HG03066 (cell line): ENCODE measurements around the gene MKLN1.
"Not testable (repeated sequence)": the region's sequence is repeated elsewhere in the genome, so short reads cannot be mapped to it uniquely, and the experiment has no call there.

Source experiments
- ATAC-seq: cut with Tn5 transposase; IDR thresholded peaks from one replicate; pipeline ENCODE4 v1.9.1; 2021; ENCODE audit warnings: low read depth; ENCODE audit not compliant: unreplicated experiment

Gene MKLN1

DNA sequence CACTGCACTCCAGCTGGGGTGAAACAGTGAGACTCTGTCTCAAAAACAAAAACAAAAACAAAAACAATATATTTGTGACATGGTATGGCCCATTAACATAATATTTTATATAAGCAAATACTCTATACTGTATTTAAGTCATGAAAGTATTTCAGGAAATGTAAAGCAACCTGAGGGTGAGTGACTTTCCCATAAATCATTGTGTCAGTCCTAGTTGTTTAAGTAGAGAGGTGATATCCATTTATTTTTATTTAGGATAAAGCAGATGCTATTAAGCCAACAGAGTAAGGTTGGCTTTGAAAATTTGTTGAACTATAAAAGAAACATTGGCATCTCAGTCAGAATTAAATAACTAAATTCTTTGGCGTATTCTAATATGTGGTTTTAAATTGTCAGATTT lies 60.5 kb downstream of the MKLN1 start:
- no peak for ATAC-seq

DNA sequence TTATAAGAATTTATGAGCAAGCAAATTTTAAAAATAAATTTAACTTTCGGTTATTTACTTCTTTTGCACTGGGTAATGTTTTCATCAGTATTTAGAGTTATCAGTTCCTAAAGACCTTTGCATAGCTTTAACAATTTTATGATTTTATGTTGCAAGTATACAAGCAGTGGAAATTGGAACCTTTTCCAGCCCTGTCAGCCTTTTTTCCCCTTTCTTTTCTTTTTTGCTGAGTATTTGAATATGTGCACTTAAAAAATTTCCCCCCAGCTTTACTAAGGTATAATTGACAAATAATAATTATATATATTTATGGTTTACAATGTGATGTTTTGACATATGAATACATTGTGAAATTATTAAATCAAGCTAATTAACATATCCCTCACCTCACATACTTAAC lies 62.6 kb downstream of the MKLN1 start:
- no peak for ATAC-seq

DNA sequence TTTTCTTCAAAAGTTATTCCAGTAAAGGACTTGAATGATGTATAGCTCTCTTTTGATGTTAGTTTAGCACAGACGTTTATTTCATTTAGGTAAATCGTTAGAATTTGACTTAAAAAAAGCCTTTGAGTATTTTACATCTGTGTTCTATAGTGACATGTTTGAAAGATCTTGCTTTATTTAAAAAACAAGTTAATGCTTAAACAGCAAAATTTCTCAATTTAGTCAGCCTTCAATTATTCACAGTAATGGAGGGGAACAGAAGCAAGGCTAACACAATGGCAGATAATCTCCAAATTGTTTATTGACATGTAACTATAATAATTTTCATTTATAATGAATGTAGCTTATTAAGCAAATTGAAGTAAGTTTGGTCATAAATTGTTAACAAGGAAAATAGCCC lies 63.5 kb downstream of the MKLN1 start:
- no peak for ATAC-seq

DNA sequence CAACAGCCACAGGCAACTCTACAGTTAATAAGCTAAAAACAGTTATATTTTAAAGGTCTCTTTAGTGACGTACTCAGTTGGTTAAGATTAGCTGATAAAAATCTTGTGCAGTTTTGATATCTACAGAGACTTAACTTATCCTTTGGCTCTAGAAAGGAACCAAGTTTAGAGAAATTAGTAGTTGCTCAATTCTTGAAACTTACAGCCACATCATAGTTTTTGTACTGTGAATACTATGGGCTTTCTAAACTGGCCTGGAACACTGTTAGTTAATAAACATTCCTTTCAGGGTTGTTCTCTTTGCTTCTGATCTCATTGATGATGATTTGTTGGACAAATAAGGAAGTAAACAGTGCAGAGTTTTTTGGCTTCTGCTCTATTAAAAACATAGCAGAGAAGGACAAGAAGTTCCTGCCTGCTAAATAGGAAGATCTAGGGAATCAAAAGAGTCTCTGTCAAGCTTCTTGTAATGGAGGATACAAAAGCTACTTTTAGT lies 73.1 kb downstream of the MKLN1 start:
- ATAC-seq, result no peak

DNA sequence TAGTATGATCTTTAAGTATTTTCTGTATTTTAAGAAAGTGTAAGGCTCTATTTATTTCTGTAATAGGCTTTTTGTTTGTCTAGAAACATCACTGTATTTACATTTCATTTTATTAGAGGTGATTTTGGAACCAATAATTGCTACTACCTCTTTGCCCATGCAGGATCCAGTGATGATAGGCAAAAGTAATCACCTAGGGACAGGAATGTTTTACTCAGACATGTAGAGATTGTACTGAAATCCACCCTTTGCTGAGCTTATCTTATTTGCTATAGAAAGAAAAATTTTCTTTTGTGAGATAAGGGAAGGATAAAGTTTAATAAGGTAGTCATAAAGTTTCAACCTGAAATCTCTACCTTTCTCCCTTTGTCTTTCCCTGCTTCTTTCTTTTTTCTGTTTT lies 73.5 kb downstream of the MKLN1 start:
- ATAC-seq, result no peak

DNA sequence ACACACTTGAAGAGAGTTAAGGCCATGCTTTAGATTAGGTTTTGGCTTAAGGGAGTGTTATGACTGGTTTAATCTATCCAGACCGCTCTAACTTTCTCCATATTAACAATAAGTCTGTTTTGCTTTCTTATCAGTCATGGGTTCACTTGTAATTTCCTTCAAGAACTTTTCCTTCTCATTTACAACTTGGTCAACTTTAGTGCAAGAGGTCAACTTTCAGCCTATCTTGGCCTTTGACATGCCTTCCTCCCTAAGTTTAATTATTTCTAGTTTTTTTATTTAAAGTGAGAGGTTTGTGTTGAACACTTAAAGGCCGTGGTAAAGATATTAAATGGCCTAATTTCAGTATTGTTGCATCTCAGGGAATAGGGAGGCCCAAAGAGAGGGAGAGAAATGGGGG lies 75.6 kb downstream of the MKLN1 start:
- ATAC-seq, result no peak

DNA sequence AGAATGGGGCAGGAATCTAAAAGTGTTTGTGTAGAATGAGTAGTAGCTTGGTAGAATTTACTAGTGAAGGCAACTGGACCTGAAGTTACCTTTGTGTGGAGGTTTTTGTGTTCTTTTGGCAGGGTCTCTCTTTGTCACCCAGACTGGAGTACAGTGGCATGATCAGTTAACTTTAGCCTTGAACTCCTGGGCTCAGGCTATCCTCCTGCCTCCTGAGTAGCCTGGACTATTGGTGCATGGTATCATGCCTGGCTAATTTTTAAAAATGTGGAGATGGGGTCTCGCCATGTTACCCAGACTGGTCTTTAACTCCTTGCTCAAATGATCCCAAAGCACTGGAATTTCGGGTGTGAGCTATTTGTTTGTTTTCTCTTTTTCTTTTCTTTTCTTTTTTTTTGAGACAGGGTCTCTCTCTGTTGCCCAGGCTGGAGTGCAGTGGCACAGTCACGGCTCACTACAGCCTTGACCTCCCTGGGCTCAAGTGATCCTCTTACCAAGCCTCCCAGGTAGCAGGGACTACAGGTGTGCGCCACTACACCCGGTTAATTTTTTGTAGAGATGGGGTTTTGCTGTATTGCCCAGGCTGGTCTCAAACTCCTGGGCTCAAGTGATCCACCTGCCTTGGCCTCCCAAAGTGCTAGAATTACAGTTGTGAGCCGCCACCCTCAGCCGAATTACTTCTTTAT lies 76.7 kb downstream of the MKLN1 start:
- ATAC-seq, result no peak

DNA sequence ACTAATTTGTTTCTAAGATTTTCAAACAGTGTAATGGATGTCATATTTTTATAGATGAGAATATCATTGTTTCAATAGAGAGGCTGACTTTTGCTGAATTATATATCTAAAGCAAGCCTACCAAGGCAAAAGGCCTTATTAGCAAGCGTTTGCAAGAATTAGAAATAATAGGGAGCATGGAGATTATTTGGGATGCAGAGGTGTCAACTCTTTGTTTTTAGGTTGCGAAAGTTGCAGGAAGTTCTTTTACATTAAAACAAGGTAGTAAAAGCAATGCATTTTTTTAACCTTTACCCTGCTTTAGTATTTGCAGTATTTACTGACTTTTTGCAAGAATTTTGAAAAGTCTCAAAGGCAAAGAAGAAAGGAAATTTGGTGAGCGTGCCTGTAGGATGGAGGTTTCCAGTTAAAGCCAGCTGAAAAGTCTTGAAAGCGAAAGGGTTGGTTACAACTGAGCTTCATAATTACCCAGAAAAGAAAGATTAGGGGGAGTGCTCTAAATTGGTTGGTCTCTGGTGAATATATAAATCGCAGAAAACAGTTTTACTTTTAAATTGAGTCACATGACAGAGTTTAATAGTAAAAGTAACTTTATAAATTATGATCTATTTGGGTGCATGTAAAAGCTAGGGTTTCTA lies 81.6 kb downstream of the MKLN1 start:
- ATAC-seq, result no peak

DNA sequence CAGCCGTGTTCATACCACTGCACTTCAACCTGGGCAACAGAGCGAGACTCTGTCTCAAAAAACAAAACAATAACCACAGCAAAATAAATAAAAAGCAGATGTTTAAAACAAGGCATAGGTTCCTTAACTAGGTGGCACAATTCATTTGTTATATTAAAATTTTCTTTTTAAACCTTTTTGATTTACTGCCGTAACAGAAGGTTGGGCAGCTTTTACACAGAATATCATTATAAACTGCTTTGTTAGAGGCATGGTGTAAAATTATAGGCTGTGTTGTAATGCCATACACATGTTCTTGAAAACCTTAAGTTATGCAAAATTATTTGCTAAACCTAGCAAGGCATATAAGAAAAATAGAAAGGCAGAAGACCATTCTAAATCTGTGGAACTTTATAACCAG lies 84.4 kb downstream of the MKLN1 start:
- no peak for ATAC-seq

DNA sequence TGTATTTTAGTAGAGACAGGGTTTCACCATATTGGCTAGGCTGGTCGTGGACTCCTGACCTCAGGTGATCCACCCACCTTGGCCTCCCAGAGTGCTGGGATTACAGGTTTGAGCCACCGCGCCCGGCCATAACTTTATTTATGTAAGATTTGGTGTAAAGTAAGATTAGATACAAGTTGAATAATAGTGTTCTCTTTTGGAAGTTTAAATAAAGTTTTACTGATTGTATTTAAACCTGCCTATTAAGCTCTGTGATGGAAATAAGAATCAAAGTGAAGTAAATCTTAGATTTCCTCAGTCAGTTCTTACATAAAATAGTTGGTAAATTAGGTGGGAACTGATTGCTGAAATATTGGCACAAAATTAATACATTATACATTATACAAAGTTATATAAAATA lies 86.0 kb downstream of the MKLN1 start:
- ATAC-seq, result no peak

DNA sequence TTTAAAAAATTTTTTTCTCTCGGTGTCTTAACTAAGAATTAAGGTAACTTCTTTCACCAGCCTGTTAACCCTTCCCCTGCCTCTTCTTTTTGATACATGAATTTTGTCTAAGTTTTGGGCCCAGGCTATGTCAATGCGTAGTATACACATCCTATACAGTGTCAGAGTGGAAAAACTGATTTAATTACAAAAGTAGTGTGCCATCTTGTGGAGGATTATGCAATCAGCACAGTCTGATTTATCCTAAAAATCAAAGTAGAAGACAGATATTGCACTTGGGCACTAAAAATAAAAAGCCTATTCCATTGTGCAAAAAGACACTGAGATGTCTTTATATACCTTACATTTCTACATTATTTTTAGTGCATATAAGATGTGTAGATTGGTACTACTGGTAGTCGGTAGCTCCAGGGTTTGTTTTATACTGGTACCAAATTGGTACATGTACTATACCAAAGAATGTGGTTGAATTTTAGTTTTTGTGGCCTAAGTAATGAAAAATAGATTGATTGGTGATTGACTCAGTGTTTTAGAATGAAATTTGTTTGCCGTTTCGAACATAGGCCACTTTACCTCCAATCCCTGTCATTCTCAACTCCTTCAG lies 96.6 kb downstream of the MKLN1 start:
- no peak for ATAC-seq

DNA sequence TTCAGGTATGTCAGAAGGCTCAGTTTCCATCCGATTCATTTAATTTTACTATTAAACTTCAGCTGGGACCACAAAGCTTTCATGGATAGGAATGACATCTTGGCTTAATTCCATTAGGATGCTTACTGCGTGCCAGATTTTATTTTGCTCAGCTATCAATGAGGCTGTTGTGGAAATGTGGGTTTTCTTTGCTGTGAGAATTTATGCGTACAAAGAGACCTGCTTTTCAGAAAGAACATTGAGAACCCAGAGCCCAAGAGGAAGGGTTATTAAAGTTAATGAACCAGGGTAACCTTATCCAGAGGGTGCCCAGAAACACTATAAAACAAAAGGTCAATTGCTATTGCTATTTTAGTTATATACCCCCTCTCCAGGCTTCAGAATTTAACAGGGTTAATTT lies 98.3 kb downstream of the MKLN1 start:
- no peak for ATAC-seq

DNA sequence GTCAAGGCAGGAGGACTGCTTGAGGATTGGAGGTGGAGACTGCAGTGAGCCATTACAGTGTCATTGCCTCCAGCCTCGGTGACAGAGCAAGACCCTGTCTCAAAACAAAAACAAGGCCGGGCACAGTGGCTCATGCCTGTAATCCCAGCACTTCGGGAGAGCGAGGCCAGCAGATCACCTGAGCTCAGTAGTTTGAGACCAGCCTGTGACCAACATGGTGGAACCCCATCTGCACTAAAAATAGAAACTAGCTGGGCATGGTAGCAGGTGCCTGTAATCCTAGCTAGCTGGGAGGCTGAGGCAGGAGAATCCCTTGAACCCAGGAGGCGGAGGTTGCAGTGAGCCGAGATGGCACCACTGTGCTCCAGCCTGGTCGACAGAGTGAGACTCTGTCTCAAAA lies 103.2 kb downstream of the MKLN1 start:
- not testable (repeated sequence) for ATAC-seq

DNA sequence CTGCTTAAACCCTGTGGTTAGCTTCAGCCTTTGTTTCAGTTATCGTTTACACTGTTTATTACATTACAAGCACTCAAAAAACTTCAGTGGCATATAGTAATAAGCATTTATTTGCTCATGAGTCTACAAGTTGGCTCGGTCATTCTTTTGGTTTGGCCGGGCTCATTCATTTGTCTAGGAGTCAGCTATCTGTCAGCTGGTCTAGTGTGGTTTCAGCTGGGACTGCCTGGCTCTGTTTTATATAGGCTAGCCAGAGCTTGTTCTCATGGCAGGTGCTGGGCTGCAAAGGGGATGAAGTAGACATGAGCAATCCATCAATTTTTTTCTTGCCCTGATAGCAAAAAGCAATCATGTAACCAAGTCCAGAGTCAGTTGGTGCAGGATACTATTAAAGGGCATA lies 103.6 kb downstream of the MKLN1 start:
- ATAC-seq, result no peak

DNA sequence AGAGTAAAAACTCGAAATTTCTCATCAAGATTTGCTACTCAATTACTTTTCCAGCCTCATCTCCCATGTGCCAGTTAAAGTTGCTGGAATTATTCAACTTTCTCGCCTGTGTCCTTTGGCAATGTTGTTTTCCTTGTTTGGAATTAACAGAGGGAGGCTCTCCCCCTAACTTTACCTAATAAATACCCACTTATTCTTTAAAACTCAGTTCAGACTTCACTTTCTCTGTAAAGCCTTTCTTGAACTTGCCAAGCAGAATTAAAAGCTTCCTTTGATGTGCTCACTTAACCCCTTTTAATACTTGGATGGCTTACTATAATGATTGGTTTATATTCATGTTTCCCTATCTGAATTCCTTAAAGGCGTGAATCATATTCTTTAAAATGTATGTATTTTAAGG lies 104.1 kb downstream of the MKLN1 start:
- no peak for ATAC-seq

DNA sequence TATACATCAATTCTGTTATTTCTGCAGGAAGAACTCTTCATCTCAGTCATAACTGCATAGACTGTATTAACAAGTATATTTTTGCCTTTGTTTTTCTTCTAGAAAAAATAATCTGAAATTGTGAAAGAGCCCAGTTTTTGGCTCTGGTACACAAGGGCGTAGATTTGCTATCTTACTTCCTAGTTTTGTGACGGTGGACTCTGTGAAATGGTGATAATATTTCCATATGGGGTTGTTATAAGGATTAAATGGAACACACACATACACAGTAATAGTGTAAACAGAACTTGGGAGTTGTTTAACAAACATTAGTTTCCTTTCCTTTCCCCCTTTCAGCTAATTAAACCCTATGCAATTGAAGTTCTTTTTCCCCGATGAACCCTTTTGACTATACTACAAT lies 108.7 kb downstream of the MKLN1 start:
- ATAC-seq, result no peak

DNA sequence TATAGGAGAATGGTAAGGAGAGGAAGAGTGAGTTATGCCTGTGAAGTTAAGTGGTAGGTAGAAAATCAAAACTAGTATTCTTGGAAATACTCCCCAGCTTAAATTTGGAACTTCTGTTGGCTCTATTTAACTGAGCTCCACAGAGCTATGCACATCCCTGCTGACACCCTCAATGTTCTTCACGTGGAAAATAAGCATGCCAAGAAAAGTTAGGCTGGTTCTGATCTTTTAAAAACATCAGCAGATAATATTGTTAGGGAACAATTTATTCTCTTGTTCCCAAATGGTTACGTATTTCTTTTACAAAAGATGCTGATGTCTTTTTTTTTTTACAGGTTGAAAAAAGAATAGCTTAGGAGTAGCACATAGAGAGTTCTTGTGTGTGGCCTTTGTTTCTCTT lies 111.3 kb downstream of the MKLN1 start:
- ATAC-seq, result no peak

DNA sequence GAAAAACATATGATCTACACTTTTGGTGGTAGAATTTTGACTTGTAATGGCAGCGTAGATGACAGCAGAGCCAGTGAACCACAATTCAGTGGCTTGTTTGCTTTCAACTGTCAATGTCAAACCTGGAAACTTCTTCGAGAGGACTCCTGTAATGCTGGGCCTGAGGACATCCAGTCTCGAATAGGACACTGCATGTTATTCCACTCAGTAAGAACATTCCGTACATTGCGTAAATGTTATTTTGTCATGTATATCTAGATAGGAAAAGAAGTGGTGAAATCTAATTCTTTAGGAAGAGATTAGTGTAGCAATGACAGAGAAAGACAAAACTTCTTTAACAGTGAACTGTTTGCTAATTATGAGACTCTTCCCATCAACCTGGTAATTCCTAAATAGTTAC lies 115.8 kb downstream of the MKLN1 start:
- no peak for ATAC-seq

DNA sequence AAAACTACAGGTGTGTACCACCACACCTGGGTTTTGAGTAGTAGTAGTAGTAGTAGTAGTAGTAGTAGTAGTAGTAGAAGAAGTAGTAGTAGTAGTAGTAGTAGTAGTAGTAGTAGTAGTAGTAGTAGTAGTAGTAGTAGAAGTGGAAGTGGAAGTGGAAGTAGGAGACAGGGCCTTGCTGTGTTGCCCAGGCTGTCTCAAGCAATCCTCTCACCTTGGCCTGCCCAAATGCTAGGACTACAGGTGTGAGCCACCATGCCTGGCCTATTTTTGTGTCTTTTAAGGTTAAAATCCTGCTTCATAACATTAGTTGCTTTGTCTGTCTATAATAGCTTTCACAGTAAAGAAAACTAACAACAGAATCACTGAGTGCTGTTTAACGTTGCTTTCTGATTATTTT lies 117.0 kb downstream of the MKLN1 start:
- no peak for ATAC-seq

DNA sequence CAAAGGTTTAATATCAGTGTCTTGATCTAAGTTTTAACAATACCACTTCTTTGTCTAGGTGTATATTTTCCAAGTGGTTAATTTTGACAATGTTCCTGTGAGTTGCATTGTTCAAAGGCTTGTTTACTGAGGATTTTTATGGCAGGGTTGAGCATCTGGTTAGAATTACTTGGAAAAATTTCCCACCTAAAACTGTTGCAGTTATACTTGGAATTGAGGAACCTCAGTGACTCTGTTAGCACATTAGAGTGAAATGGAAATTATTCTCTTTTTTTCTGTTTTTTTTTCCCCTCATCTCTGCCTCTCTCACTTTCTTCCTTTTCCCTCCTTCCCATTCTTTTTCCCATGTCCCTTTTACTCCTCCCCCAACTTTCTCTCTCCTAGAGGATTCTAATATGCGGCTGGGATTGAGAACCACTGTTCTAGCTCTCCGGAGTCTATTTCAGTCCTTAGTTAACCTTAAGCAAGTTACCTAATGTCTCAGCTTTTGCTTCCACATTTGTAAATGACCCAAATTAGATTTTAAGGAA lies 121.8 kb downstream of the MKLN1 start:
- ATAC-seq, result no peak

DNA sequence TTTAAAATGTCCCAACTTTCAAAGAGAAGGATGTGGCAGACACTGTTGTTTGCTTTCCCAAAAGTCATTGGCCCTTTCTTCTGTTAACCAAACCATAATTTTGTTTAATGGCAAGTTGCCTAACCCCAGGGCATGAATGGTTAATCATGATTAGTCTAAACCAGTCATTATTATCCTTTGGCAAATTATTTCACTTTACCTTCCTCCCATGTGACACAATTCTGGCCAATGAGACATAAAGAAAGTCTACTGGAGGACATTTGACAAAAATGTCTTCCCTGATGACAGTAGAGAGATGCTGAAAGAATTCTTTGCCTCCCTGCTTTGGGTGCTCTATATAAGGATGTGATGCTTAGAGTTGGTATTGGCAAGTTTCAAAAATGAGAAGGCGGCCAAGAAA lies 126.8 kb downstream of the MKLN1 start:
- ATAC-seq, result no peak

DNA sequence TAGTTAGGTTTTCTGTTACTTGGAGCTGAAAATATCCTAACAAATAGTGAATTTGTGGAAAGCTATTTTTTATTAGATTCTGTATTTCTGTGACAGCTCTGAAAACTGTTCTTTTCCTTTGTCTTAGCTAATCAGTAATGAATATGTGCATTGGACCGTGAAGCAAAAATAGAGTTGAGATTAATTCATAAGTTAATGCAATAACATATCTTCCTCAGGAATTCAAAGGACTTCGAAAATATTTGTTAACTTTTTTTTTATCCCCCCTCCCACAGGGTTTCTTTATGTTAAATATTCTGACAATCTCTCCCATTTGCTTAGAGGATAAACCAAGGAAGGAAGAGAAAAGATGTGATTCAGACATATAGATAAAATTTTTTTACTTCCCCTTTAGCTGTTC lies 127.3 kb downstream of the MKLN1 start:
- no peak for ATAC-seq
